ENCODE data around the gene ZBTB45. TPM values are rescaled to one million over a fixed set of nuclear protein-coding genes. Genes with fewer than 3 reads are reported as not detected.
A peak's percentile ranks its signal among the peaks of the same experiment; 100 is the strongest.

ZBTB45 gene
- total and polyA plus RNA-seq, 10 of the 15 experiments (the other 5 are each of a cell fraction or from before 2014, with no cell fraction given), result 0.29 to 17.2 (median 4.2) TPM

GRCh38 chr19:58500242-58500641 lies 19.4 kb downstream of the ZBTB45 start:
- H3K4me3 ChIP-seq, result 0 out of 2 replicates have a peak overlapping the region, but pooled peaks have one; percentile 66
- H3K9me3 ChIP-seq (replicated peaks; ENCODE audit: control insufficient read depth, insufficient read depth, low read length), result no peaks in the 10 kb centered on the region; the same call in 2 of the 3 replicates
- ATAC-seq (no peak), DNase-seq (ENCODE audit: low read depth, low spot score) (no peak), FAIRE-seq (no peak)
- no peaks in the 10 kb centered on the region for H4K20me1 ChIP-seq (ENCODE audit: control insufficient read depth, insufficient read depth)
- POLR2A ChIA-PET, result interaction anchor here (0.6 to 1.9 kb wide), 3 partner anchors 12 to 211 kb away, joined by 3 to 9 read pairs (median 6); partner anchors contain the start of gene ZNF497
- no TSS peak for BruUV-seq (replicated peaks)
- in situ Hi-C loops (cut with MboI), result no loop called here
- H2AFZ ChIP-seq (ENCODE audit: control insufficient read depth, low read depth, low read length), result no peak overlapping the region
- CTCF ChIA-PET, result interaction anchor here (2.3 to 4.2 kb wide), 3 partner anchors 11 to 19 kb away, joined by 10 to 24 read pairs (median 12); partner anchors contain the start of gene ZBTB45
- no peaks in the 10 kb centered on the region for H3K36me3 ChIP-seq (ENCODE audit: control insufficient read depth in 2 of 2, insufficient read depth in 2 of 2, low read length in 1 of 2)
- H3K9ac ChIP-seq (ENCODE audit: control insufficient read depth, insufficient read depth, low read length), result no peak overlapping the region
- no peaks in the 10 kb centered on the region for H3K27me3 ChIP-seq (replicated peaks in 1 of 2; ENCODE audit: control insufficient read depth in 2 of 2, insufficient read depth in 2 of 2, low read length in 1 of 2)
- H3K4me2 ChIP-seq (ENCODE audit: control insufficient read depth, insufficient read depth), result peak overlapping the region; percentile 78
- WGBS (ENCODE audit: insufficient coverage, insufficient replicate concordance, low lambda C conversion rate, missing lambda C conversion rate), result 97% methylated on average over 14 of the region's 14 CpGs
- intact Hi-C loops (cut with micrococcal nuclease; ENCODE audit: unreplicated experiment), result no loop called here
- H3K27ac ChIP-seq (ENCODE audit: control insufficient read depth, insufficient read depth), result no peak overlapping the region
- peaks cover 8% of the 10 kb centered on the region for H3K4me1 ChIP-seq (ENCODE audit: control insufficient read depth, insufficient read depth, low read length)
- TF ChIP-seq CREM (IDR thresholded peaks at IDR 0.05; ENCODE audit: low read depth), result no peak
- TF ChIP-seq, protein P1, sequence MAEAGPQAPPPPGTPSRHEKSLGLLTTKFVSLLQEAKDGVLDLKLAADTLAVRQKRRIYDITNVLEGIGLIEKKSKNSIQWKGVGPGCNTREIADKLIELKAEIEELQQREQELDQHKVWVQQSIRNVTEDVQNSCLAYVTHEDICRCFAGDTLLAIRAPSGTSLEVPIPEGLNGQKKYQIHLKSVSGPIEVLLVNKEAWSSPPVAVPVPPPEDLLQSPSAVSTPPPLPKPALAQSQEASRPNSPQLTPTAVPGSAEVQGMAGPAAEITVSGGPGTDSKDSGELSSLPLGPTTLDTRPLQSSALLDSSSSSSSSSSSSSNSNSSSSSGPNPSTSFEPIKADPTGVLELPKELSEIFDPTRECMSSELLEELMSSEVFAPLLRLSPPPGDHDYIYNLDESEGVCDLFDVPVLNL (IDR thresholded peaks at IDR 0.05; ENCODE audit: low read depth, low read length), result no peak
- TF ChIP-seq POLR2AphosphoS5 (IDR thresholded peaks at IDR 0.05; ENCODE audit: low read length), result no peak
- TF ChIP-seq POLR2AphosphoS2 (IDR thresholded peaks at IDR 0.05; ENCODE audit: low read depth, low read length), result no peak
- TF ChIP-seq RFX5 (IDR thresholded peaks at IDR 0.05; ENCODE audit: low read depth, low read length), result no peak
- TF ChIP-seq NFYB (IDR thresholded peaks at IDR 0.05; ENCODE audit: insufficient read depth, low read depth, low read length), result no peak
- no peak for TF ChIP-seq HDGF (IDR thresholded peaks at IDR 0.05)
- no peak for TF ChIP-seq NRF1 (conservative IDR thresholded peaks at IDR 0.05; ENCODE audit: low read depth, low read length)
- peaks cover 11% of the 10 kb centered on the region for H3K79me2 ChIP-seq (ENCODE audit: control insufficient read depth, insufficient read depth, low read length)
- RAD21 ChIA-PET (ENCODE audit: unreplicated experiment), result no interaction called here
- SMC1A ChIA-PET (ENCODE audit: uncharacterized antibody, unreplicated experiment), result interaction anchor here (1.1 to 2.6 kb wide), 2 partner anchors 11 to 12 kb away, joined by 3 to 16 read pairs; partner anchors contain the start of gene SLC27A5

All from GM12878 (cell line).